ENCODE results near the gene KRTAP4-3.
"Not testable (repeated sequence)": the region's sequence is repeated elsewhere in the genome, so short reads cannot be mapped to it uniquely, and the experiment has no call there.

KRTAP4-3 gene

GRCh38 chr17:41190328-41190727 lies 22.3 kb upstream of the KRTAP4-3 start:
- H3K9me2 ChIP-seq (replicated peaks; ENCODE audit: low read depth, low read length) = no peaks in the 10 kb centered on the region
- H3K36me3 ChIP-seq (ENCODE audit: insufficient read depth, low read length) = no peaks in the 10 kb centered on the region
- TF ChIP-seq EZH2phosphoT487 (IDR thresholded peaks at IDR 0.05; ENCODE audit: borderline replicate concordance) (no peak), CTCF (conservative IDR thresholded peaks at IDR 0.05; ENCODE audit: low read length) (no peak)
- no peak overlapping the region for H3K4me3 ChIP-seq (ENCODE audit: low read length, poor library complexity, severe bottlenecking)
- no peaks in the 10 kb centered on the region for H3K4me1 ChIP-seq (ENCODE audit: insufficient read depth, low read length, poor library complexity, severe bottlenecking)
- no peaks in the 10 kb centered on the region for H3K27me3 ChIP-seq (ENCODE audit: insufficient read depth, low read length, poor library complexity, severe bottlenecking)
- H2AFZ ChIP-seq (ENCODE audit: low read length) = no peak overlapping the region
- no peak overlapping the region for H3K4me2 ChIP-seq (ENCODE audit: low read depth, low read length, poor library complexity, severe bottlenecking)
- no peaks in the 10 kb centered on the region for H3F3A ChIP-seq (ENCODE audit: low read depth)
- no peaks in the 10 kb centered on the region for H4K20me1 ChIP-seq (ENCODE audit: insufficient read depth, low read length, poor library complexity, severe bottlenecking)
- no peaks in the 10 kb centered on the region for H3K79me2 ChIP-seq (ENCODE audit: insufficient read depth, low read length)
- H3K9me3 ChIP-seq (ENCODE audit: insufficient read depth, low read depth, low read length) = no peaks in the 10 kb centered on the region
- no peak overlapping the region for H3K9ac ChIP-seq (ENCODE audit: low read depth, low read length, poor library complexity, severe bottlenecking)

- not testable (repeated sequence) for H3K79me2 ChIP-seq (ENCODE audit: insufficient read depth, low read length); H3K9me2 ChIP-seq (replicated peaks; ENCODE audit: low read depth, low read length)
Observed at GRCh38 chr17:41189837-41190318, 21.9 kb upstream of the KRTAP4-3 start, which contains the start of gene KRTAP9-1. Gene KRTAP9-1, plus strand, starts transcription at chr17:41189887. Its CDS starts 0 bp downstream, at chr17:41189887.

GRCh38 chr17:41186872-41187271 lies 18.9 kb upstream of the KRTAP4-3 start:
- Histone ChIP-seq H3F3A (ENCODE audit: low read depth) (no peaks in the 10 kb centered on the region), H3K4me1 (ENCODE audit: insufficient read depth, low read length, poor library complexity, severe bottlenecking) (no peaks in the 10 kb centered on the region), H2AFZ (ENCODE audit: low read length) (no peak overlapping the region), H3K4me3 (ENCODE audit: low read length, poor library complexity, severe bottlenecking) (no peak overlapping the region), H3K36me3 (ENCODE audit: insufficient read depth, low read length) (no peaks in the 10 kb centered on the region), H4K20me1 (ENCODE audit: insufficient read depth, low read length, poor library complexity, severe bottlenecking) (no peaks in the 10 kb centered on the region), H3K9me3 (ENCODE audit: insufficient read depth, low read depth, low read length) (no peaks in the 10 kb centered on the region), H3K4me2 (ENCODE audit: low read depth, low read length, poor library complexity, severe bottlenecking) (no peak overlapping the region), H3K79me2 (ENCODE audit: insufficient read depth, low read length) (no peaks in the 10 kb centered on the region), H3K9ac (ENCODE audit: low read depth, low read length, poor library complexity, severe bottlenecking) (no peak overlapping the region), H3K9me2 (replicated peaks; ENCODE audit: low read depth, low read length) (no peaks in the 10 kb centered on the region), H3K27me3 (ENCODE audit: insufficient read depth, low read length, poor library complexity, severe bottlenecking) (no peaks in the 10 kb centered on the region)
- no peak for TF ChIP-seq CTCF (conservative IDR thresholded peaks at IDR 0.05; ENCODE audit: low read length)
- TF ChIP-seq EZH2phosphoT487 (IDR thresholded peaks at IDR 0.05; ENCODE audit: borderline replicate concordance) = no peak

More at GRCh38 chr17:41189837-41190318, 21.9 kb upstream of the KRTAP4-3 start, which contains the start of gene KRTAP9-1:
- not testable (repeated sequence) for H3K9ac ChIP-seq (ENCODE audit: low read depth, low read length, poor library complexity, severe bottlenecking); H3K4me2 ChIP-seq (ENCODE audit: low read depth, low read length, poor library complexity, severe bottlenecking); H4K20me1 ChIP-seq (ENCODE audit: insufficient read depth, low read length, poor library complexity, severe bottlenecking); H3F3A ChIP-seq (ENCODE audit: low read depth); H3K36me3 ChIP-seq (ENCODE audit: insufficient read depth, low read length); H3K27me3 ChIP-seq (ENCODE audit: insufficient read depth, low read length, poor library complexity, severe bottlenecking); H2AFZ ChIP-seq (ENCODE audit: low read length); H3K4me3 ChIP-seq (ENCODE audit: low read length, poor library complexity, severe bottlenecking); H3K9me3 ChIP-seq (ENCODE audit: insufficient read depth, low read depth, low read length); H3K4me1 ChIP-seq (ENCODE audit: insufficient read depth, low read length, poor library complexity, severe bottlenecking)

- Histone ChIP-seq H4K20me1 (ENCODE audit: insufficient read depth, low read length, poor library complexity, severe bottlenecking) (no peaks in the 10 kb centered on the region), H3F3A (ENCODE audit: low read depth) (no peaks in the 10 kb centered on the region), H3K4me3 (ENCODE audit: low read length, poor library complexity, severe bottlenecking) (no peak overlapping the region), H2AFZ (ENCODE audit: low read length) (no peak overlapping the region), H3K9me2 (replicated peaks; ENCODE audit: low read depth, low read length) (no peaks in the 10 kb centered on the region), H3K36me3 (ENCODE audit: insufficient read depth, low read length) (no peaks in the 10 kb centered on the region), H3K79me2 (ENCODE audit: insufficient read depth, low read length) (no peaks in the 10 kb centered on the region), H3K27me3 (ENCODE audit: insufficient read depth, low read length, poor library complexity, severe bottlenecking) (no peaks in the 10 kb centered on the region), H3K4me1 (ENCODE audit: insufficient read depth, low read length, poor library complexity, severe bottlenecking) (no peaks in the 10 kb centered on the region), H3K9me3 (ENCODE audit: insufficient read depth, low read depth, low read length) (no peaks in the 10 kb centered on the region), H3K4me2 (ENCODE audit: low read depth, low read length, poor library complexity, severe bottlenecking) (no peak overlapping the region), H3K9ac (ENCODE audit: low read depth, low read length, poor library complexity, severe bottlenecking) (no peak overlapping the region)
- TF ChIP-seq CTCF (conservative IDR thresholded peaks at IDR 0.05; ENCODE audit: low read length) (no peak), EZH2phosphoT487 (IDR thresholded peaks at IDR 0.05; ENCODE audit: borderline replicate concordance) (no peak)
Observed at GRCh38 chr17:41185001-41185400, 17.0 kb upstream of the KRTAP4-3 start.

Data from Loucy (cell line).